NCI-H2196 (cell line): ENCODE data around the gene MRPL4.

Experiments used
- DNase-seq: peaks from one replicate; lab custom pipeline; 2025; ENCODE audit not compliant: unreplicated experiment; lab: John Stamatoyannopoulos, UW

MRPL4 gene

GRCh38 chr19:10251792-10252694 lies at the start of gene MRPL4:
Gene MRPL4, plus strand, starts transcription at chr19:10252214. Its CDS starts 40 bp downstream, at chr19:10252254.
- peak; percentile 98 for DNase-seq

- DNase-seq: no peak
These were observed 48.3 kb upstream of the MRPL4 start for GRCh38 chr19:10203686-10204085.

- DNase-seq: no peak
These were observed 46.4 kb upstream of the MRPL4 start for GRCh38 chr19:10205636-10206035.

- peak; percentile 70 for DNase-seq
These were observed 45.7 kb upstream of the MRPL4 start for GRCh38 chr19:10206226-10206885.

- DNase-seq: peak; percentile 21
These were observed 45.0 kb upstream of the MRPL4 start for GRCh38 chr19:10207026-10207425.

GRCh38 chr19:10209315-10209714 lies 42.7 kb upstream of the MRPL4 start:
- DNase-seq: no peak

GRCh38 chr19:10211061-10211460 lies 41.0 kb upstream of the MRPL4 start:
- no peak for DNase-seq

- no peak for DNase-seq
These were observed 40.3 kb upstream of the MRPL4 start for GRCh38 chr19:10211691-10212090.

GRCh38 chr19:10214784-10215183 lies 37.2 kb upstream of the MRPL4 start:
- DNase-seq: no peak

GRCh38 chr19:10217085-10217484 lies 34.9 kb upstream of the MRPL4 start:
- no peak for DNase-seq

GRCh38 chr19:10219678-10220077 lies 32.3 kb upstream of the MRPL4 start:
- DNase-seq: peak; percentile 51

- DNase-seq: no peak
These were observed 31.3 kb upstream of the MRPL4 start for GRCh38 chr19:10220695-10221094.

GRCh38 chr19:10222201-10222890 lies 29.7 kb upstream of the MRPL4 start:
- no peak for DNase-seq

GRCh38 chr19:10223488-10224213 lies 28.4 kb upstream of the MRPL4 start:
- DNase-seq: no peak

- DNase-seq: no peak
These were observed 27.7 kb upstream of the MRPL4 start for GRCh38 chr19:10224337-10224736.

GRCh38 chr19:10226021-10226375 lies 26.0 kb upstream of the MRPL4 start:
- DNase-seq: no peak

GRCh38 chr19:10226376-10227025 lies 25.5 kb upstream of the MRPL4 start:
- no peak for DNase-seq

GRCh38 chr19:10227026-10227971 lies 24.7 kb upstream of the MRPL4 start:
- no peak for DNase-seq

- no peak for DNase-seq
These were observed 23.6 kb upstream of the MRPL4 start for GRCh38 chr19:10228393-10228792.
